G401 (cell line): ENCODE data around the gene ETF1. TPM values are rescaled to one million over a fixed set of nuclear protein-coding genes. Genes with fewer than 3 reads are reported as not detected.

Experiments used
- DNase-seq: peaks from one replicate; pipeline ENCODE4 v3.0.0-alpha.2; 2015; ENCODE audit warnings: low spot score
- in situ Hi-C: cut with HindIII; loops from 2 replicates; pipeline ENCODE4 v1.10.0; 2016; ENCODE audit warnings: low sequenced_read_pairs, mixed read lengths
- total RNA-seq: library from RNA; depleted of rRNA; stranded (reverse); fragments of >200 nt; shearing (Covaris generic); gene quantifications from 2 replicates; pipeline ENCODE4 v1.2.3, GENCODE V29; 2014

ETF1 gene
- total RNA-seq, 1 experiment from 2014 or later, result 229 TPM

DNA sequence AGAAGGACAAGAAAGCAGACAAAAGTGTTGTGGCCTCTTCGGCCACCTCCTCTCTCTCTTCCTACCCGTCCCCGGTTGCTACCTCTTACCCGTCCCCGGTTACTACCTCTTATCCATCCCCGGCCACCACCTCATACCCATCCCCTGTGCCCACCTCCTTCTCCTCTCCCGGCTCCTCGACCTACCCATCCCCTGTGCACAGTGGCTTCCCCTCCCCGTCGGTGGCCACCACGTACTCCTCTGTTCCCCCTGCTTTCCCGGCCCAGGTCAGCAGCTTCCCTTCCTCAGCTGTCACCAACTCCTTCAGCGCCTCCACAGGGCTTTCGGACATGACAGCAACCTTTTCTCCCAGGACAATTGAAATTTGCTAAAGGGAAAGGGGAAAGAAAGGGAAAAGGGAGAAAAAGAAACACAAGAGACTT lies 75.3 kb downstream of the ETF1 start:
- DNase-seq, result no peak
- in situ Hi-C loops, result no loop called here

DNA sequence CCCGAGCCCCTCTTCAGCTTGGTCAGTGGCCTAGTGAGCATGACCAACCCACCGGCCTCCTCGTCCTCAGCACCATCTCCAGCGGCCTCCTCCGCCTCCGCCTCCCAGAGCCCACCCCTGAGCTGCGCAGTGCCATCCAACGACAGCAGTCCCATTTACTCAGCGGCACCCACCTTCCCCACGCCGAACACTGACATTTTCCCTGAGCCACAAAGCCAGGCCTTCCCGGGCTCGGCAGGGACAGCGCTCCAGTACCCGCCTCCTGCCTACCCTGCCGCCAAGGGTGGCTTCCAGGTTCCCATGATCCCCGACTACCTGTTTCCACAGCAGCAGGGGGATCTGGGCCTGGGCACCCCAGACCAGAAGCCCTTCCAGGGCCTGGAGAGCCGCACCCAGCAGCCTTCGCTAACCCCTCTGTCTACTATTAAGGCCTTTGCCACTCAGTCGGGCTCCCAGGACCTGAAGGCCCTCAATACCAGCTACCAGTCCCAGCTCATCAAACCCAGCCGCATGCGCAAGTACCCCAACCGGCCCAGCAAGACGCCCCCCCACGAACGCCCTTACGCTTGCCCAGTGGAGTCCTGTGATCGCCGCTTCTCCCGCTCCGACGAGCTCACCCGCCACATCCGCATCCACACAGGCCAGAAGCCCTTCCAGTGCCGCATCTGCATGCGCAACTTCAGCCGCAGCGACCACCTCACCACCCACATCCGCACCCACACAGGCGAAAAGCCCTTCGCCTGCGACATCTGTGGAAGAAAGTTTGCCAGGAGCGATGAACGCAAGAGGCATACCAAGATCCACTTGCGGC lies 75.9 kb downstream of the ETF1 start:
- no peak for DNase-seq
- in situ Hi-C loops, result no loop called here

- peak; percentile 31 for DNase-seq
Measured at GRCh38 chr5:138466125-138466899, 76.7 kb downstream of the ETF1 start.

GRCh38 chr5:138465261-138466124 lies 77.5 kb downstream of the ETF1 start, which contains the start of gene EGR1:
EGR1 (plus strand) TSS chr5:138465479; CDS start chr5:138465762, 283 bp downstream.
- in situ Hi-C loops, result no loop called here
- peak; percentile 98 for DNase-seq

More at GRCh38 chr5:138466125-138466899, 76.7 kb downstream of the ETF1 start:
- in situ Hi-C loops, result no loop called here

DNA sequence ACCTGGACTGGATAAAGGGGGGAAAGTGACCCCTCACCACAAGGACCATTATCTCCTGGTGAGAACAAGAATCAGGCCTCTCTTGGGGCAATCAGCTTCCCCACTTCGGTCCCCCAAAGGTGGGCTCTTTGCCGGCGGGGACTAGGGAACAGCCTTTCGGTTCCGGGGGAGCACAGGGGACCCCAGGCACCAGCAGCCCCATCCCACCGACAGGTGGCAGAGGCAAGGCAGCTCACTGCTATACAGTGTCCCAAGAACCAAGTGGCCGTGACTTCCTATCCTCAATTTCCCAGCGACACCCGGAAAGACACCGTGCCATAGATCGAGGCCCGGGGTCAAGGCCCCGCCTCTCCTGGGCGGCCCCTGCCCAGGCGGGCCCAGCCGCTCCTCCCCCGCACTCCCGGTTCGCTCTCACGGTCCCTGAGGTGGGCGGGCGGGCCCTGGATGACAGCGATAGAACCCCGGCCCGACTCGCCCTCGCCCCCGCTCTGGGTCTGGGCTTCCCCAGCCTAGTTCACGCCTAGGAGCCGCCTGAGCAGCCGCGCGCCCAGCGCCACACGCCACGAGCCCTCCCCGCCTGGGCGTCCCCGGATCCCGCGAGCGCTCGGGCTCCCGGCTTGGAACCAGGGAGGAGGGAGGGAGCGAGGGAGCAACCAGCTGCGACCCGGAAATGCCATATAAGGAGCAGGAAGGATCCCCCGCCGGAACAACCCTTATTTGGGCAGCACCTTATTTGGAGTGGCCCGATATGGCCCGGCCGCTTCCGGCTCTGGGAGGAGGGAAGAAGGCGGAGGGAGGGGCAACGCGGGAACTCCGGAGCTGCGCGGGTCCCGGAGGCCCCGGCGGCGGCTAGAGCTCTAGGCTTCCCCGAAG lies 78.4 kb downstream of the ETF1 start:
- in situ Hi-C loops, result no loop called here
- peak; percentile 100 for DNase-seq

DNA sequence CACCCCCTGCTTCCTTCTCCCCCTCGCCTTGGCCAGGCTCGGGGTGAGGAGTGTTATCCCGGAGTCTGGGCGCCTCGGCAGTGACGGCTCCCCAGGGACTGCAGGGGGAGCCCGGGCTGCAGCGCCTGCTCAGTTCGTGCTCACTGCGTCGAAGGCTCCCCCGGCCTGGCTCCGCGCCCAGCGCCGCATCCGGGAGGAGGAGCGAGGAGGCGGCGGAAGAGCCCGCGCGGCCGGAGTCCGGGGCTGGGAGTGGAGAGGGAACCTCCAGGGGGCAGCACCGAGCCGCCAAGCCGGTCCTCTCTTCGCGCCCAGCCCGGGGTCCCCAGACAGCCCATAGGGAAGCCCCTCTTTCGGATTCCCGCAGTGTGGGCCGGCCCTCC lies 79.0 kb downstream of the ETF1 start:
- peak; percentile 88 for DNase-seq
- in situ Hi-C loops, result no loop called here

DNA sequence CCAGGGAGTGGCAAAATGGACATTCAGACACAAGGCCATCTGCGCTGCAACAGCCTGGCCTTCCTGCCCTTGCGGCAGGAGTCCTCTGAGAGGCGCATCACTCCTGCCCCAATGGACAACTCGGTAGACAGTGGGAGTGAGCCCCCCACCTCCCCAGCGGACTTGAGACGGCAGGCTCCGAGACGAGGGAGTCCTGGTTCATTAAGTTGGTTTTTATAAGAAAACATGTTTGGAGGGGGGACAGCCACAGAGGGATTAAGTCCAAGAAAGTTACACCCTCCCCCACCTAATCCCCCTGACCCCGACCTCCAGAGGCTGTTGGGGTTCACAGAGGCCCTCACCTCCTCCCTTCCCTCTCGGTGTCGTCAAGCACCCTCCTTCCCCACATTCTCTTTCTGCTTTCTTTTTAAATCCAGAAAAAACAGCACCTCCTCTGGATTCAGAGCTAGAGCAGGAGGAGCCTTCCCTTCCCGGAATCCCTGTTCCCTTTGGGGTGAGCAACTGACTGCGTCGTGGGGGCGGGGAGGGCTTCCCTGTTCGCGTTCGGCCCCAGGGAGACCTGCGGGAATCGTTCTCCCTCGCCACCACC lies 79.5 kb downstream of the ETF1 start:
- peak; percentile 38 for DNase-seq
- in situ Hi-C loops, result no loop called here

- in situ Hi-C loops, result no loop called here
- no peak for DNase-seq
Measured at GRCh38 chr5:138461343-138462125, 81.5 kb downstream of the ETF1 start.

DNA sequence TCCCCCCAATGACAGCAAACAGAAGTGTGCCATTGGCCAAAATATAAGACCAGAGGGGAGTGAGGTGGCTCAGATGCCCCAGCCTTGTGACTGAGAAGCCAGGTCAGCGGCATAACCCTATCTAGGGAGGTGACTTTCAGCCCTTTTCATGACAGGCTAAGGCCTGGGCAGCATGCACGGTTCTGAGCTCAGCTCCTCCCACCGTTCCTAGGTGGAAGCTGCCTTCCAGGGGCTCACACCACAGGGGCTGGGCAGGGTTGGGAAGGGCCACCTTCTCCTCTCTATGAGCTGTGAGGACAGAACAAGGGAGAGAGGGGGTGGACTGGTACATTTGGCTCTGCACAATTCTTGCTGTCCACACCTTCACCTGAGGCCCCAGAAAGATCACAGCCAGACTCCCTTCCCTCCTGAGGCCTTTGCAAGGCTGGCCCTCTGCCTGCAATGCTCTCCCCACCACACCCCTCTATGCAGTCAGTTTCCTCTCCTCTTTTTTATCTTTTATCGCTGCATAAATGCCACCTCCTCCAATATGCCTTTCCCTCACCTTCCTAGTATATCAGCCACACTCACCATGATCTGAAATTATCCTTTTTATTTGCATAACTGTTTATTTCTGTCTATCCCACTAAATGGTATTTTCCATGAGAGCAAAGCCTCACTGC lies 82.9 kb downstream of the ETF1 start:
- DNase-seq, result no peak
- in situ Hi-C loops, result no loop called here

DNA sequence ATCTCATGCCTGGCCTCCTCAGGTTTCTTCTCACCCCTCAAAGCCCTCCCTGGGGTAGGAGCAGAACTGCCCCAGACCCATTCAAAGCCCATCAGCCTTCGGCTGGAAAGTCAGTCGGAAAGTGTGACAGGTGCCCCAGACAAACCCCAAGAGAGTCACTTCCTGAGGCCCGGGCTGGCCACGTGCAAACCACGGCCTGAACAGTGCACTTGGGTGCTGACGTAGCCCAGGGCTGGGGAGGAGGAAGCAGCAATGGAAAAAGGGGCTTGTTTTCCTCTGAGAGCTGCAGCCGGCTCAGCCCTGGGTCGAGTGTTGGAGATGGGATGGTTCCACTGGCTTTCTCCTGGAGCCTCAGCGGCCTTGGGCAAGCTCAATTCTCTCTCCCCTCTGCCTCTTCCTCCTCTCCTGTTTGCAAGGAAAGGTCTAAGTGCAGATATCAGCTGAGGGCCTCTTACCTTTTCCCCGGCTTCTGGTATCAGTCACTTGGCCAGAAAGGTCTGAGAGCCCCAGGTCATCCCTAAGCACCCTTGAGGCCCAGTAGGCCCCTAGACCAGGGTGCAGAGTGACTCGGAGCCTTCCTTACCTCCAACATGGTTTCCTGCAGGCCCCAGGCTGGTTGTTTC lies 83.6 kb downstream of the ETF1 start:
- no peak for DNase-seq
- in situ Hi-C loops, result no loop called here

GRCh38 chr5:138458856-138459255 lies 84.2 kb downstream of the ETF1 start:
- no peak for DNase-seq
- in situ Hi-C loops, result no loop called here

GRCh38 chr5:138458384-138458783 lies 84.7 kb downstream of the ETF1 start:
- no peak for DNase-seq
- in situ Hi-C loops, result no loop called here

DNA sequence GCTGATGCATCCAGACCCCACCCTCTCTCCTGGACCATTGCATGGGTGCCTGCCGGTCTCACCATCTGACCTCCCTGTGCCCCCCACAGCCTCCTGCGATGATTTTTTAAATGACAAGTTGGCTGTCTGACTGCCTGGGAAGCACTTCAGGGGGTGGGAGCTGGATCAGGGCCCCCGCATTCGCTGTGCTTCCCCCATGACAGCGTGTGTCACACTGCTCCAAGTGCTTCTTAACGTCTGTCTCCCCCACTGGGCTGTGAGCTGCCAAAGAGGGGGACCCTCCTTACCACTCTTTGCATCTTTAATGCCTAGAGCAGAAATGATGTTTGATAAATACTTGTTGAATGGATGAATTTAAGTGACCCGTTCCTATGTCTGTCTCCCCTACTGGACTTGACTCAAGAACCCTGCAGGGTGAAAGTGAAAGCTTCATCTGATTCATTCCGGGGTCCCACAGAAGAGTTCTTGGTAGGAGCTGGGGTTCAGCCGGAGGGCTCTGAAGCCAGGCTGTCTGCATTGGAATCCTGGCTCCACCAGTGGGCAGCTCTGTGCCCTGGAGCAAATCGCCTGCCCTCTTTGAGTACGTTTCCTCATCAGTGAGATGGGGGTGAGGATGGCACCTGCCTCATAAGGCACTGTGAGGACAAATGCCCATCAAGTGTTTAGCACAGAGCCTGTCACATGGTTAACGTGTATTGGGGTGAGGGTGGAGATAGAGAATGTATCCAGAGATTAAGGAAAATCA lies 85.3 kb downstream of the ETF1 start:
- in situ Hi-C loops, result no loop called here
- no peak for DNase-seq
